HEK293 (cell line): ENCODE measurements around the gene NDUFB10.
A peak's percentile ranks its signal among the peaks of the same experiment; 100 is the strongest.

Experiments
- ATF2 ChIP-seq: fragments of 450-650 bp; formaldehyde crosslinking; IDR thresholded peaks from 2 replicates; pipeline ENCODE4 v1.5.1; 2016; ENCODE audit warnings: missing biosample characterization, missing genetic modification characterization, low read depth
- CTCF ChIP-seq: fragments of 450-650 bp; formaldehyde crosslinking; IDR thresholded peaks from 2 replicates; pipeline ENCODE4 v1.5.1; 2016; ENCODE audit warnings: missing biosample characterization, missing genetic modification characterization
- KLF16 ChIP-seq: fragments of 450-650 bp; formaldehyde crosslinking; IDR thresholded peaks from 2 replicates; pipeline ENCODE4 v1.5.1; 2017; ENCODE audit warnings: missing biosample characterization, missing genetic modification characterization
- OSR2 ChIP-seq: fragments of 450-650 bp; formaldehyde crosslinking; IDR thresholded peaks from 2 replicates; pipeline ENCODE4 v1.5.1; 2016; ENCODE audit warnings: missing biosample characterization, missing genetic modification characterization
- PBX3 ChIP-seq: sonication (generic); formaldehyde crosslinking; IDR thresholded peaks from 2 replicates; pipeline ENCODE4 v1.8.1; 2022; ENCODE audit warnings: mild to moderate bottlenecking, moderate library complexity, missing genetic modification reagents
- PRDM1 ChIP-seq: fragments of 450-650 bp; formaldehyde crosslinking; IDR thresholded peaks from 2 replicates; pipeline ENCODE4; 2016; ENCODE audit warnings: missing biosample characterization, missing genetic modification characterization
- RBAK ChIP-seq: fragments of 450-650 bp; formaldehyde crosslinking; IDR thresholded peaks from 2 replicates; pipeline ENCODE4 v1.5.1; 2016; ENCODE audit warnings: missing biosample characterization, missing genetic modification characterization
- SP3 ChIP-seq: fragments of 450-650 bp; formaldehyde crosslinking; IDR thresholded peaks from 2 replicates; pipeline ENCODE4 v1.5.1; 2016; ENCODE audit warnings: missing biosample characterization, missing genetic modification characterization
- ZBTB10 ChIP-seq: fragments of 450-650 bp; formaldehyde crosslinking; IDR thresholded peaks from 2 replicates; pipeline ENCODE4 v1.5.1; 2016; ENCODE audit warnings: missing biosample characterization, missing genetic modification characterization
- ZIC2 ChIP-seq: fragments of 450-650 bp; formaldehyde crosslinking; IDR thresholded peaks from 2 replicates; pipeline ENCODE4 v1.5.1; 2016; ENCODE audit warnings: missing biosample characterization, missing genetic modification characterization
- ZNF114 ChIP-seq: fragments of 450-650 bp; formaldehyde crosslinking; IDR thresholded peaks from 2 replicates; pipeline ENCODE4 v1.5.0; 2017; ENCODE audit warnings: missing biosample characterization, missing genetic modification characterization
- ZNF19 ChIP-seq: fragments of 450-650 bp; formaldehyde crosslinking; IDR thresholded peaks from 2 replicates; pipeline ENCODE4; 2016; ENCODE audit warnings: missing biosample characterization, missing genetic modification characterization, low read depth
- ZNF24 ChIP-seq: fragments of 450-650 bp; formaldehyde crosslinking; IDR thresholded peaks from 2 replicates; pipeline ENCODE4 v1.5.1; 2016; ENCODE audit warnings: missing biosample characterization, missing genetic modification characterization
- ZNF280D ChIP-seq: fragments of 450-650 bp; formaldehyde crosslinking; IDR thresholded peaks from 2 replicates; pipeline ENCODE4 v1.5.1; 2016; ENCODE audit warnings: missing biosample characterization, missing genetic modification characterization
- ZNF335 ChIP-seq: fragments of 450-650 bp; formaldehyde crosslinking; conservative IDR thresholded peaks from 2 replicates; pipeline ENCODE4 v1.5.1; 2016; ENCODE audit warnings: missing biosample characterization, missing genetic modification characterization
- ZNF350 ChIP-seq: fragments of 450-650 bp; formaldehyde crosslinking; IDR thresholded peaks from 2 replicates; pipeline ENCODE4 v1.5.0; 2017; ENCODE audit warnings: missing biosample characterization, mild to moderate bottlenecking, missing genetic modification characterization
- ZNF423 ChIP-seq: fragments of 450-650 bp; formaldehyde crosslinking; IDR thresholded peaks from 2 replicates; pipeline ENCODE4 v1.5.1; 2016; ENCODE audit warnings: missing biosample characterization, missing genetic modification characterization
- ZNF571 ChIP-seq: fragments of 450-650 bp; formaldehyde crosslinking; IDR thresholded peaks from 2 replicates; pipeline ENCODE4 v1.5.0; 2017; ENCODE audit warnings: missing biosample characterization, missing genetic modification characterization
- ZXDB ChIP-seq: fragments of 450-650 bp; formaldehyde crosslinking; IDR thresholded peaks from 2 replicates; pipeline ENCODE4 v1.5.1; 2016; ENCODE audit warnings: missing biosample characterization, missing genetic modification characterization

The NDUFB10 gene

GRCh38 chr16:1964506-1965395 is 5.4 kb downstream of the NDUFB10 start, which contains the start of gene RPS2 (continued):
- TF ChIP-seq ZBTB10 (tag by site-specific recombination) (no peak), ZNF280D (tag by site-specific recombination) (no peak), OSR2 (peak; percentile 31; the same call in 1 of the 2 replicates), ZNF114 (no peak), ZIC2 (tag by site-specific recombination) (0 out of 2 replicates have a peak, but pooled peaks have one; percentile 35), ZNF335 (tag by site-specific recombination) (peak; percentile 95), CTCF (tag by site-specific recombination) (no peak; the same call in 1 of the 2 replicates), ZNF19 (tag by site-specific recombination) (no peak), ATF2 (tag by site-specific recombination) (peak; percentile 54; the same call in 1 of the 2 replicates), RBAK (tag by site-specific recombination) (0 out of 2 replicates have a peak, but pooled peaks have one; percentile 9), ZNF571 (no peak), ZXDB (tag by site-specific recombination) (peak; percentile 84), PRDM1 (tag by site-specific recombination) (no peak), KLF16 (peak; percentile 87), ZNF350 (tag by site-specific recombination) (no peak), ZNF24 (tag by site-specific recombination) (0 out of 2 replicates have a peak, but pooled peaks have one; percentile 45), ZNF423 (no peak), PBX3 (CRISPR knock-in tag) (0 out of 2 replicates have a peak, but pooled peaks have one; percentile 51), SP3 (tag by site-specific recombination) (peak; percentile 94)
